Fibroblast of mammary gland (primary cell): ENCODE measurements around the gene APP.

ENCODE experiments used
- DNase-seq: peaks from one replicate; pipeline ENCODE4 v3.0.0-alpha.2; 2010; ENCODE audit warnings: low read depth
- H3K4me3 ChIP-seq: 2 replicates; pipeline ENCODE4 v1.5.1; 2011; ENCODE audit warnings: low read depth, mild to moderate bottlenecking, low read length, moderate library complexity; ENCODE audit not compliant: control insufficient read depth
- TF ChIP-seq, protein P1 (sequence below): conservative IDR thresholded peaks from 2 replicates; pipeline ENCODE4 v1.5.1; 2011; ENCODE audit warnings: low read depth, low read length, inconsistent platforms; ENCODE audit not compliant: control insufficient read depth, insufficient read depth

Gene APP

GRCh38 chr21:25842925-25843324, 327.6 kb downstream of the APP start:
- no peak overlapping the region for H3K4me3 ChIP-seq
- TF ChIP-seq, protein P1, sequence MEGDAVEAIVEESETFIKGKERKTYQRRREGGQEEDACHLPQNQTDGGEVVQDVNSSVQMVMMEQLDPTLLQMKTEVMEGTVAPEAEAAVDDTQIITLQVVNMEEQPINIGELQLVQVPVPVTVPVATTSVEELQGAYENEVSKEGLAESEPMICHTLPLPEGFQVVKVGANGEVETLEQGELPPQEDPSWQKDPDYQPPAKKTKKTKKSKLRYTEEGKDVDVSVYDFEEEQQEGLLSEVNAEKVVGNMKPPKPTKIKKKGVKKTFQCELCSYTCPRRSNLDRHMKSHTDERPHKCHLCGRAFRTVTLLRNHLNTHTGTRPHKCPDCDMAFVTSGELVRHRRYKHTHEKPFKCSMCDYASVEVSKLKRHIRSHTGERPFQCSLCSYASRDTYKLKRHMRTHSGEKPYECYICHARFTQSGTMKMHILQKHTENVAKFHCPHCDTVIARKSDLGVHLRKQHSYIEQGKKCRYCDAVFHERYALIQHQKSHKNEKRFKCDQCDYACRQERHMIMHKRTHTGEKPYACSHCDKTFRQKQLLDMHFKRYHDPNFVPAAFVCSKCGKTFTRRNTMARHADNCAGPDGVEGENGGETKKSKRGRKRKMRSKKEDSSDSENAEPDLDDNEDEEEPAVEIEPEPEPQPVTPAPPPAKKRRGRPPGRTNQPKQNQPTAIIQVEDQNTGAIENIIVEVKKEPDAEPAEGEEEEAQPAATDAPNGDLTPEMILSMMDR: no peak
- DNase-seq: no peak

DNA sequence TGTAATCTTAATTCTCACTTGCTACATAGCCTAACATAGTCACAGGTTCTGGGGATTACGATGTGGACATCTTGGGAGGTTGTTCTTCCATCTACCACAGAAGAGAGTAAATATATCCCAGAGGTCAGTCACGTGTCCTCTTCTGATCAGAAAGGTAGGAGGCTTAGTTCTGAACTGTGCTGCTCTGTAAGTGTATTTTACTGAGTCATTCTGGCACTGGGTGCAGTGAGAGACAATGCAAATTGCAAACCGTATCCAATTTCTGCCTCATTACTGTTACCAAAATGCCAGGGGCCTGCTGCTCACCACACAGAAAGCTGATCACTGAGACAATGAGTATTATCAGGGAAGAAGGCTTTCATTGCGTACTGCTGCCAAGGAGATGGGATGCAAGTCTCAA, 331.8 kb downstream of the APP start:
- TF ChIP-seq, protein P1: no peak
- DNase-seq: no peak
- no peak overlapping the region for H3K4me3 ChIP-seq

DNA sequence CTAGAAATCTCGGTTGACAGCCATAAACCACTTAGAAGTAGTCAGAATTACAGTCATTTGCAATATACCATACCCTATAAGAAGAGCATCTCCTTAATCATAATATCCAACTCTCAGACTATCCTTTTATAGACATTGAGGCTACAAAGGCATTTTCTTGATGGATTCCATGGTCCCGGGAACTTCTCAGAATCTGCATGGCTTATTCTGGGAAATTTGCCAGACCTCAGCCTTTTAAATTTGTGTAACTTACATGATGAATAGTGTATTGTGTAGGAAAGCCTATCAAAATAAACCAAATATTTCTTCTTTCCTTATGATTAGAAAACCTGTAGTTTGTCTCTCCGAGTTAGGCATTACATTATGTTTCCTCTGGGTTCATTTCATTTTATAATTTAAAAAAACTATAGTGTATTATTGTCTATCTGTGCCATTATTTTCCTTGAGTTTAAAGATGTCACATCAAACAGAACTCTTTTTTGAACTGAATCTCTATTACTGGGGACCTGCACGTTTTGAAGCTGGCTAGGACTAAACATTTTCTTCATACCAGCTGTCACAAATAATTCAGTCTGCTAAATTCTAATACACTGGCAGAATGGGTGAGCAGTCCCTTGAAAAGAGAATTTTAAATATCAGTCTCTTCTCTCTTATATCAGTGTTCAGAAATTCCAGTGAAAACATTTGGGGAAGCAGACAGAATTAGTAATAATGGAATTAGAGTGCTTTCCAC, 332.9 kb downstream of the APP start:
- no peak overlapping the region for H3K4me3 ChIP-seq
- TF ChIP-seq, protein P1: no peak
- DNase-seq: peak; percentile 38

DNA sequence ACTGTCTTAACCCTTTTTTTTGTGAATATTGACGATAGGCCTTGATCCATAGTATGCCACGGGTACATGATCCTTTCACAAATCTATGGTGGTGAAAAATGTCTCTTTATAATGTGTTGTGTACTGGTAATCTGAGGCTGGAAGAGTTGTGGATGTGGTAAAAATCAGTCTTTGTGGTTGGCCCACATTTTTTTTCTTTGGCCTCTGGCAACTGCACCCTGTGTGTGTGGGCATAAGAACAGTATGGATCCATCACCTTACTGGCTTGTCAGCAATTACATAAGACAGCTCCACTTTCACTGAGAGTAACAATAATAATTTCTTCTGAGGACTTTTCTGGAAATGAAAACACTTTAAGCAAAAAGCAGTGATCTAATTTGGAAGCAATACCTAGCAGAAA, 334.2 kb downstream of the APP start:
- no peak overlapping the region for H3K4me3 ChIP-seq
- peak; percentile 8 for DNase-seq
- TF ChIP-seq, protein P1: no peak

DNA sequence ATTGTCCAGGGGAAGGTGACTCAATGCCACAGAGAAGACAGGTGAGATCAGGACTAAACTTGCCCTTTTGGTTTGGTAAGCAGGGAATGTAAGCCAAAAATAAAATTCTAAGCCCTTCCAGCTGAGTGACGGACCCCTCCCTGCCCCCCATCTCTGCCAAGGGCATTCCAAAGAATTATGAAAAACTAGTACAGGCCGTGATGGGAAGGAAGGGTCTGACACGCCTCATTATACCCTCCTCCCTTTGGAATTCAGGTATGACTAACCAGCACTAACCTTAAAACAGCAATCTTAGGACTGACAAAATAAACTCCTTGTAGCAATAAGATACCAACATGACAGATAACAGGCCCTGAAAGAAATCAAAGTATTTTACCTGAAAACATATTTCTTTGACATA, 336.2 kb downstream of the APP start:
- no peak overlapping the region for H3K4me3 ChIP-seq
- TF ChIP-seq, protein P1: no peak
- no peak for DNase-seq

- TF ChIP-seq, protein P1: no peak
- H3K4me3 ChIP-seq: no peak overlapping the region
- no peak for DNase-seq
These were observed 339.1 kb downstream of the APP start for GRCh38 chr21:25831300-25831960.
